GM21526 (cell line): ENCODE results near the gene S100A7.
"Not testable (repeated sequence)": the region's sequence is repeated elsewhere in the genome, so short reads cannot be mapped to it uniquely, and the experiment has no call there.

Source experiments
- ATAC-seq: cut with Tn5 transposase; IDR thresholded peaks from one replicate; pipeline ENCODE4 v1.9.1; 2021; ENCODE audit warnings: moderate library complexity; ENCODE audit not compliant: unreplicated experiment, low FRiP score

S100A7 gene

DNA sequence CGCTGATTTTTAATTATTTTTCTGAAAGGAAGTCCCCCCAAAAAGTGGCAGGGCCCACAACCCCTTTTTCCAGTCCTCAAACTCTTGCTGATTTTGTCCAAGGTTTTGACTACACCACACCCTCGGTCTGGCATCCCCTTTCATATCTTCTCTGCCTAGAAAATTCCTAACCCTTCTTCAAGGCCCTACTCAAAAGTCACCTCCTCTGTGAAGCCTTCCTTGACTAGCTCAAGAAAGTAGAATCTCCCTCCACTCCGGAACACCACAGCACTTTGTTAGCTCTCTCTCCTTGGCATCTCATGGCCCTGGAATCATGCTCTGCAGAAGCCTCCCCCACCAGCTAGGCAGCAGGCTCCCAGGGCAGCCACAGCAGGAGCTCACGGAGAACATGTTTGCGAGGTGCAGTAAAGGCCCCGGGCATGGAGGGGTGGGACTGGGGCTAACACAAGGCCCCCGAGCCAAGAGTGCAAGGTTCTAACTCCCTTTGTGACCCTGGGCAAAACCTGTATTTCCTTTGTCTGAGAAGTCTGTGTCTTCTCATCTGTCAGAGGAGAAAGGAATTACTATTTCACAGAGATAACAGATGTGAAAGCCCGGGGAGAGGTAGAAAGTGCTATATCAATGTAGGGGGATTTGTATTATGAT is 17.7 kb upstream of the S100A7 start:
- ATAC-seq: no peak

GRCh38 chr1:153476491-153477093 is 16.1 kb upstream of the S100A7 start:
- ATAC-seq: no peak

DNA sequence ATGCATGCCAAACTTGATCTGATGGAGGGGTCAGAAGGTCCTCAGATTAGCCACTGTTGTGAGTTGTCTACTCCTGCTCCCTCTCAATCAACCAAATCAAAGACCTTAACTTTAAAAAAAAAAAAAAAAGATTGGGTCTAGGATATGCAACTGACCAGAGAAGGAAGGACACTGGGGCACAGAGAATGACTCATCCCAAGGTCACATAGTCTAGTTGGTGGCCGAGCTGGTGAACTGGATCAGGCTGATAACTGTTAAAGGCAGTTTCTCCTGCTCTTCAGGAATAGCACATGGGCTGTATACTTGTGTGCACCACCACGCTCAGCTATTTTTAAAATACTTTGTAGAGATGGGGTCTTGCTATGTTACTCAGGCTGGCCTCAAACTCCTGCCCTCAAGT is 14.8 kb upstream of the S100A7 start:
- ATAC-seq: no peak

DNA sequence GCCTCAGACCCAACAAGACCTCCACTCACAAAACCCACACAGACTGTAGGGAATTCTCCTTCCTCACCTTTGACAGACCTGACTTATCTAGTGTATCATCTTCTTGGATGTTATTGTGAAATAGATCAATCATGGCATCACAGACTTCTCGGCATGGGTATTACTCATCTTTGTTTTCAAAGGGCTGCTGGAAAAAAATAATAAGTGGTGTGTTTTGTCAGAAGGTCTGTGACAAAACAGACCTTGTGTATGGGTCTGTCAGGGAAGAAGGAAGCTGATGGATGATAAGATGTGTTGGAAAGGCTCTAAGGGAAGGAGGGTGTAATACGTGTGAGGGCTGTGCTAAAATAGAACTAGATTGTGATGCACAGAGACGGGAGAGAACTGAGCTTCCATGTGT is 13.9 kb upstream of the S100A7 start:
- no peak for ATAC-seq

DNA sequence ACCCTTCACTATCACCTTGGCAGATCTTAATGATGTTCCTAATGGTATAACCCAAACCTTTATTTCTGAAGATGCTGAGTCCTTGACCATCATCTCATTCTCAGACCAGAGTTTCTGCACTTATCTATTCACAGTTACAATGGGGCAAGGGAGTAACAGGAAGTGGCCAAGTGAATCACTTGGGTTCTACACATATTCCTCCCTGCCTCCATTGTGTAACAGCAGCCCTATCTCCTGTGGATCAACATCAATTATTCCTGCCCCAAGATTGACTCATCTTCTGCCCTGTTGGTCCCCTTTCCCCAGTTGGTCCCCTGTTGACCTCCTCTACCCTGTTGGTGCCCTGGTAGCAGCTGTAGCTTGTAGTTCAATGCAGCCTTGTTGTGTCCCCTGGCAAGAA is 10.3 kb upstream of the S100A7 start:
- ATAC-seq: no peak

GRCh38 chr1:153466908-153467307 is 6.5 kb upstream of the S100A7 start:
- no peak for ATAC-seq

DNA sequence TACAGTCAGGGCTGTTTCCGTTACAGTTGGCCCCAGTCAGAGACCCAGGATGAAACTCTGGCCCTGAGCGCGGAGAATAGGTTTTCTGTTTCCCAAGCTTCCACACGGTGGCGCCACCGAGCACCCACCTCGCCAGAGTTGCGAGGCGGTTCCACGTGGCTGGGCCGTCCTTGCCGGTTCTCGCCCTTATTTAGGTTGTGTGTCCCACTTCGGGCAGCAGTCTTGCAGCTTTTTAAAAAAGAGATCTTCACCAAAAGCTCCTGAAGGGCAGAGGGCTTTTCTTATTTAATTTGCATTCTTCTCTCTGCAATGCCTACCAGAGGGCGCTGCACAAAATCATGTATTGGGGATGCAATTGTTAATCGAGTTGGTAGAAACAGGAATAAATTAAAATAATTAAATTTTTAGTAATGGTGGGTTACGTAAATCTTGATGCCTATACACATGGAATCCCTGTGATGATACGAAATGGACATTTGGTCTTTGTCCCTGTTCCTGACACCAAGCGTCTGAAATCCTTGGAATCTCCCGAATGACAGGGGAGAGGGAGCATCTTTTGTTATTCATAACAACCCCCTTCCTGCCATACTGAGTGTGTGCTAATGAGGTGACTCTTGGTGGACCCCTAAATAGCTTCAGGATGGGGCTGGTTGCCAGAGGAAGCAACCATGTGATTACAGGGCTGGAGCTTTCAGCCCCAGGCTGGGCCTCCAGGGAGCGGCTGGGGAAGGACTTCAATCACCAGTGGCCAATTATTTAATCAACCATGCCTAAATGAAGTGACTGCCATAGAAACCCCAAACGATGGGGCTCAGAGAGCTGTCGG is 5.6 kb upstream of the S100A7 start:
- no peak for ATAC-seq

GRCh38 chr1:153462741-153463140 is 2.3 kb upstream of the S100A7 start:
- ATAC-seq: not testable (repeated sequence)

GRCh38 chr1:153459655-153460054 is 796 bp downstream of the S100A7 start:
- ATAC-seq: no peak

DNA sequence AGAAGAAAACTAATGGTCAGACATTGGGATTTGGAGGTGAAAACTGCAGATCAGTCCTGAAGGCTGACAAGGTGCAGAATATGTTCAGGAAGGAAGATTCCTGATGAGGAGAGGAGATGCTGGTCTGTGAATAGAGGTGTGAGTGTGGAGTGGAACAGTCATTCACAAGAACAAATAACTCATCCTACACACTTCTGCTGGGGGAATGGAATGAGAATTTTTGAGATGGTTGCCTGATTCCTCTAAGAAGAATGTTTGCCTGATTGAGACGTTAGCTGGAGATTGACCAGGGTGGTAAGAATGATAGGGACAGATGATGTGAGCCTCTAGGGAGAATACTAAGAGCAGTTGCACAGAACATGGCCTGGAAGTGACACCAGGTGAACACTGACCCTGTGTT is 4.1 kb downstream of the S100A7 start:
- ATAC-seq: no peak

DNA sequence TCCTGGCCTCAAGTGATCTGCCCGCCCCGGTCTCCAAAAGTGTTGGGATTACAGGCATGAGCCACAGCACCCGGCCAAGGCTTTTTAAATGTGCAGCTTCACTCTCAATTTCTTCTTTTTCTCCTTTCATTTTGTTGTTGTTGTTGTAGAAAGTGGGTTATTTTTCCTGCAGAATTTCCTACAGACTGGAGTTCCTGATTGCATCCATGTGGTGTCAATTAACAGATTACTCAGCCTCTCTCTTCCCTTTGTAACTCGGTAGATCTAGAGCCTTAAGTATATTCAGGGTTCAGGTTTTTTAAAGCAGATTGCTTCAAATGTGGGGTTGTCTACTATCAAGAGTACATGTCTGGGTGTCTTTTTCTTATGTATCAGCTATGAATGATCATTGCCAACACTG is 11.6 kb downstream of the S100A7 start:
- ATAC-seq: not testable (repeated sequence)

DNA sequence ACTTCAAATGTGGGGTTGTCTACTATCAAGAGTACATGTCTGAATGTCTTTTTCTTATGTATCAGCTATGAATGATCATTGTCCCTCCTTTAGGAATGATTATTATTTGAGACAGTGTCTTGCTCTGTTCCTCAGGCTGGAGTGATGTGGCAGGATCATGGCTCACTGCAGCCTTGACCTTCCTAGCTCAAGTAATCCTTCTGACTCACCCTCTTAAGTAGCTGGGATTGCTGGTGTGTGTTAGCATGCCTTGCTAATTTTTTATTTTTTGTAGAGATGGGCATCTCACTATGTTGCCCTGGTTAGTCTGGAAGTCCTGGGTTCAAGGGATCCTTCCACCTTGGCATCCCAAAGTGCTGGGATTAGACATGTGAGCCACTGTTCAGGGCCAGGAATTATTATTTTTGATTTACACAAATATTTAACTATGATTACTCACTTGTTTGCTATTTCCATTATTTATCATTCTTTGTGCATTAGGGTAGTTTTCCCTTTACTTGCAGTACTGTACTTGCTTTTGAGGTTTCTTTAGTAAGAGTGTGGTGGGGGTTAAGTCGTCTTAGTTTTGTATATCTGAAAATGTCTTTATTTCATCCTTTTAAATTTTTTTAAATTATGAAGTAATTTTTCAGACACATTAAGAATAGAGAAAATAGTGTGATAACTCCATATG is 12.8 kb downstream of the S100A7 start:
- ATAC-seq: no peak

DNA sequence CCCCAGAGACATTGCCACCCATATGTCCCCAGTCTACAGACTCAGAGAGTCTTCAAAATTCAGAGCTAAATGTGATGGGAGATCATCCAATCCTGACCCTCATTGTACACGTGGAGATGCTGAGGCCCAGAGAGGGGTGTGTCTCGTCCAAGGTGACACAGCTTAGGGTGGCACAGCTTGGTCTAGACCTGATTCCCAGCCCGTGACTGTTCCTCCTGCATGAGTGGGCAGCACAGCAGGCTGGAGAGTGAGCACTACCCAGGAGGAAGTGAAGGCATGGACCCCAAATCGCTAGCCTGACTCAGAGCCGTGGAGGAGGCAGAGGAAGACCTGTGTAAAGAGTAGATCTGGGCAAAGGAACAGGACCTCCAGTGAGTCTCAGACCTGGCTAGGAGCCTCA is 16.4 kb downstream of the S100A7 start:
- ATAC-seq: no peak

GRCh38 chr1:153443486-153443885 is 17.0 kb downstream of the S100A7 start:
- ATAC-seq: no peak

DNA sequence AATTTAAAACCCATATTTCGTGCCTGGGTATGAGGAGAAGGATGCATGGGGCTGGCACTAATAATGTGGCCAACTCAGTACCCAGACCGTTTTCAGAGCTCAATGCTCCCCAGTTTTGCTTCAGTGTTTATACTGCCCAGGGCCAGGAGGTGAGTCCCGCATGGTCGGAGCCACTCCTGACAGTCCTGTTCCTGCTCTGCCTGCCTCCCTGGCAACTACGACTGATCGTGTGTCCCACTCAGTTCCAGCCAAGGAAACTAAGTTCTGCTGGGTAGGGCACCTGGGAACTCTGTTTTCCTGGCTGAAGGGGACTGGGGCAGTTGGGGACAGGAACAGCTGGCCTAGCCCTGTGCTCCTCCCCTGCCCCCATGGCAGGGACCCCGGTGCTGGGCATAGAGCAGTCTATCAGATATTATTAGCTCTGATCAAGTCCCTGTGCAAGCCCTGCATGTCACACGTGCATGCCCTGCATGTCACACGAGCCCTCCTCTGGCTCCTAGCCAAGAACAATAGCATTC is 19.2 kb downstream of the S100A7 start:
- no peak for ATAC-seq

GRCh38 chr1:153439273-153439672 is 21.2 kb downstream of the S100A7 start:
- no peak for ATAC-seq

GRCh38 chr1:153438599-153438998 is 21.9 kb downstream of the S100A7 start:
- ATAC-seq: no peak

GRCh38 chr1:153437236-153437635 is 23.2 kb downstream of the S100A7 start:
- no peak for ATAC-seq

GRCh38 chr1:153434746-153435455 is 25.6 kb downstream of the S100A7 start:
- no peak for ATAC-seq
